K562 (cell line): ENCODE measurements around the gene CPLANE2. TPM values are rescaled to one million over a fixed set of nuclear protein-coding genes. Genes with fewer than 3 reads are reported as not detected.

Source experiments
- ATF7 ChIP-seq: fragments of 450-650 bp; IDR thresholded peaks from 2 replicates; pipeline ENCODE4 v1.7.1; 2014; ENCODE audit warnings: mild to moderate bottlenecking, moderate library complexity
- BRF2 ChIP-seq: IDR thresholded peaks from 3 replicates; pipeline ENCODE4 v1.6.1; 2011; ENCODE audit warnings: borderline replicate concordance, mild to moderate bottlenecking; ENCODE audit not compliant: insufficient read length, insufficient read depth
- C11orf30 ChIP-seq: fragments of 450-650 bp; IDR thresholded peaks from 2 replicates; pipeline ENCODE4 v1.6.1; 2016; ENCODE audit warnings: low read depth, mild to moderate bottlenecking
- ESRRA ChIP-seq: fragments of 450-650 bp; IDR thresholded peaks from 2 replicates; pipeline ENCODE4 v1.6.1; 2014; ENCODE audit warnings: low read depth, mild to moderate bottlenecking, moderate library complexity, borderline replicate concordance
- FOXJ3 ChIP-seq: sonication (generic); formaldehyde crosslinking; IDR thresholded peaks from 2 replicates; pipeline ENCODE4 v1.4.0; 2020; ENCODE audit warnings: mild to moderate bottlenecking, missing genetic modification reagents
- HINFP ChIP-seq: fragments of 450-650 bp; conservative IDR thresholded peaks from 2 replicates; pipeline ENCODE4 v1.6.1; 2016; ENCODE audit warnings: missing genetic modification characterization, low read depth, mild to moderate bottlenecking, control low read depth, missing compliant biosample characterization
- HIVEP1 ChIP-seq: fragments of 250-450 bp; sonication (Bioruptor Pico); IDR thresholded peaks from 2 replicates; pipeline ENCODE4 v1.4.0; 2020; ENCODE audit warnings: mild to moderate bottlenecking
- IFI16 ChIP-seq: fragments of 250-450 bp; sonication (Bioruptor Pico); IDR thresholded peaks from 2 replicates; pipeline ENCODE4 v2.1.2; 2022; ENCODE audit warnings: mild to moderate bottlenecking, inconsistent platforms
- MIER1 ChIP-seq: fragments of 450-650 bp; IDR thresholded peaks from 2 replicates; pipeline ENCODE4 v1.6.1; 2016; ENCODE audit warnings: antibody characterized with exemption, mild to moderate bottlenecking, low read depth
- NELFE ChIP-seq: IDR thresholded peaks from 2 replicates; pipeline ENCODE4 v1.6.1; 2011; ENCODE audit warnings: mild to moderate bottlenecking; ENCODE audit not compliant: insufficient read depth, insufficient read length
- NR2C1 ChIP-seq, 2 experiments: fragments of 450-650 bp; IDR thresholded peaks; 2 replicates each; pipeline ENCODE4 v1.6.1; 2017; ENCODE audit warnings: mild to moderate bottlenecking in 2 of 2, antibody characterized with exemption in 1 of 2, inconsistent platforms in 1 of 2, missing compliant biosample characterization in 1 of 2, missing genetic modification characterization in 1 of 2
- RB1 ChIP-seq: fragments of 450-650 bp; IDR thresholded peaks from 2 replicates; pipeline ENCODE4 v1.6.1; 2017; ENCODE audit warnings: low read depth, mild to moderate bottlenecking
- RFX5 ChIP-seq: IDR thresholded peaks from 2 replicates; pipeline ENCODE4 v1.6.1; 2011; ENCODE audit warnings: low read depth, mild to moderate bottlenecking, improper control_type of control experiment, low read length
- TRIM24 ChIP-seq, 2 experiments: fragments of 450-650 bp; IDR thresholded peaks; 2 replicates each; pipeline ENCODE4 v1.6.1; 2016
- USF1 ChIP-seq: sonication (generic); formaldehyde crosslinking; IDR thresholded peaks from 2 replicates; pipeline ENCODE4 v1.9.0; 2022; ENCODE audit warnings: mild to moderate bottlenecking, missing genetic modification reagents
- VEZF1 ChIP-seq: fragments of 200-800 bp; sonication (Bioruptor generic); IDR thresholded peaks from 2 replicates; pipeline ENCODE4 v1.6.1; 2017; ENCODE audit warnings: missing genetic modification characterization, missing compliant biosample characterization
- ZBTB1 ChIP-seq: sonication (generic); formaldehyde crosslinking; IDR thresholded peaks from 2 replicates; pipeline ENCODE4 v1.8.1; 2023; ENCODE audit warnings: missing genetic modification reagents, low read depth, mild to moderate bottlenecking, borderline replicate concordance
- ZNF592 ChIP-seq: fragments of 450-650 bp; IDR thresholded peaks from 2 replicates; pipeline ENCODE4 v1.6.1; 2017; ENCODE audit warnings: antibody characterized with exemption, mild to moderate bottlenecking
- polyA plus RNA-seq, 8 experiments: library from polyadenylated mRNA; depleted of rRNA in 4 of 8; stranded (reverse) in 5 of 8; unstranded in 3 of 8; fragments of >200 nt; fragmentation: Nextera tagmentation in 2 of 8; fragmentation: Illumina TruSeq in 1 of 8; extraction: Ambion mirVana in 2 of 8; extraction: Trizol in 1 of 8; gene quantifications; 2 replicates each; pipeline versions ENCODE4 v1.2.1 to v1.2.3, GENCODE V29; 2011 to 2014; ENCODE audit warnings: inconsistent platforms in 1 of 8, missing spikeins in 1 of 8
- total RNA-seq, 7 experiments: library from RNA; depleted of rRNA in 6 of 7; stranded (reverse); fragments of >200 nt in 6 of 7; fragmentation: Illumina TruSeq in 2 of 7; extraction: Trizol in 2 of 7; gene quantifications; 2 replicates each; pipeline versions ENCODE4 v1.2.1 to v1.2.3, GENCODE V29; 2011 to 2021; ENCODE audit warnings: low replicate concordance in 1 of 7

Gene CPLANE2
- total and polyA plus RNA-seq, 9 of the 15 experiments (the other 6 are each of a cell fraction or from before 2014, with no cell fraction given), result 0.17 to 20.9 (median 8.1) TPM

- no peak for TF ChIP-seq NELFE
- no peak for TF ChIP-seq ZBTB1 (CRISPR knock-in tag)
- peak; percentile 26; the same call in 1 of the 2 replicates for TF ChIP-seq ESRRA
- peak; percentile 94 for TF ChIP-seq HINFP
- TF ChIP-seq RFX5, result peak; percentile 94
- no peak for TF ChIP-seq NR2C1 (IDR thresholded peaks at IDR 0.05)
- TF ChIP-seq NR2C1 (tag; IDR thresholded peaks at IDR 0.05), result no peak
- no peak for TF ChIP-seq FOXJ3 (CRISPR knock-in tag)
- TF ChIP-seq ATF7, result peak; percentile 68
- TF ChIP-seq HIVEP1 (CRISPR knock-in tag), result 0 out of 2 replicates have a peak, but pooled peaks have one; percentile 66
- TF ChIP-seq IFI16 (CRISPR knock-in tag), result no peak
- TF ChIP-seq VEZF1, result peak; percentile 87
- peak; percentile 84; the same call in 1 of the 2 replicates for TF ChIP-seq RB1
- TF ChIP-seq ZNF592, result no peak; the same call in 1 of the 2 replicates
- TF ChIP-seq BRF2, result no peak
- TF ChIP-seq C11orf30, result no peak
- TF ChIP-seq MIER1, result no peak
- TF ChIP-seq USF1 (CRISPR knock-in tag), result no peak; the same call in none of the 2 replicates
- TF ChIP-seq TRIM24 (IDR thresholded peaks at IDR 0.05), result no peak
Measured at GRCh38 chr1:16236511-16237342, at the start of gene CPLANE2 (continued).
